NB4 (cell line): ENCODE results near the gene CUEDC2.

Experiments
- DNase-seq: peaks from one replicate; pipeline ENCODE4 v3.0.0; 2010; ENCODE audit warnings: low read depth
- H3K4me3 ChIP-seq: one replicate; pipeline ENCODE4 v1.5.1; 2011; ENCODE audit warnings: mild to moderate bottlenecking, low read depth, low read length, moderate library complexity
- MYC ChIP-seq: IDR thresholded peaks from 2 replicates; pipeline ENCODE4 v1.6.1; 2011; ENCODE audit warnings: low read depth, low read length
- POLR2A ChIP-seq: IDR thresholded peaks from 2 replicates; pipeline ENCODE4 v1.6.1; 2011; ENCODE audit warnings: mild to moderate bottlenecking; ENCODE audit not compliant: insufficient read length; ENCODE audit errors: extremely low read depth
- TF ChIP-seq, protein P1 (sequence below): IDR thresholded peaks from 2 replicates; pipeline ENCODE4 v1.6.1; 2011; ENCODE audit warnings: low read depth, low read length
- TF ChIP-seq, protein P2 (sequence below): IDR thresholded peaks from one replicate; pipeline ENCODE4 v1.5.1; 2012; ENCODE audit warnings: low read depth, low read length

The CUEDC2 gene

DNA sequence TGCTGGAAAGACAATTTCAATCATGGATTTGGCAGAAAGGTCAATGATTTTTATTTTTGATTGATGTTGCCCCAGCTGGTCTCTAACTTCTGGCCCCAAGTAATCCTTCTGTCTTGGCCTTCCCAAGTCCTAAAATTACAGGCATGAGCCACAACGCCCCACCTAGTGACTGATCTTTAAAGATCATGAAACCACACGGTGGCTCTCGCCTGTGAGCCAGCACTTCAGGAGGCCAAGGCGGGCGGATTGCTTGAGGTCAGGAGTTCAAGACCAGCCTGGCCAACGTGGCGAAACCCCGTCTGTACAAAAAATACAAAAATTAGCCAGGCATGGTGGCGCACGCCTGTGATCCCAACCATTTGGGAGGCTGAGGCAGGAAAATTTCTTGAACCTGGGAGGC, 31.6 kb upstream of the CUEDC2 start:
- no peak for DNase-seq
- H3K4me3 ChIP-seq = no peak overlapping the region
- TF ChIP-seq, protein P1, sequence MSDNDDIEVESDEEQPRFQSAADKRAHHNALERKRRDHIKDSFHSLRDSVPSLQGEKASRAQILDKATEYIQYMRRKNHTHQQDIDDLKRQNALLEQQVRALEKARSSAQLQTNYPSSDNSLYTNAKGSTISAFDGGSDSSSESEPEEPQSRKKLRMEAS = no peak
- TF ChIP-seq POLR2A (no peak), MYC (no peak)
- TF ChIP-seq, protein P2, sequence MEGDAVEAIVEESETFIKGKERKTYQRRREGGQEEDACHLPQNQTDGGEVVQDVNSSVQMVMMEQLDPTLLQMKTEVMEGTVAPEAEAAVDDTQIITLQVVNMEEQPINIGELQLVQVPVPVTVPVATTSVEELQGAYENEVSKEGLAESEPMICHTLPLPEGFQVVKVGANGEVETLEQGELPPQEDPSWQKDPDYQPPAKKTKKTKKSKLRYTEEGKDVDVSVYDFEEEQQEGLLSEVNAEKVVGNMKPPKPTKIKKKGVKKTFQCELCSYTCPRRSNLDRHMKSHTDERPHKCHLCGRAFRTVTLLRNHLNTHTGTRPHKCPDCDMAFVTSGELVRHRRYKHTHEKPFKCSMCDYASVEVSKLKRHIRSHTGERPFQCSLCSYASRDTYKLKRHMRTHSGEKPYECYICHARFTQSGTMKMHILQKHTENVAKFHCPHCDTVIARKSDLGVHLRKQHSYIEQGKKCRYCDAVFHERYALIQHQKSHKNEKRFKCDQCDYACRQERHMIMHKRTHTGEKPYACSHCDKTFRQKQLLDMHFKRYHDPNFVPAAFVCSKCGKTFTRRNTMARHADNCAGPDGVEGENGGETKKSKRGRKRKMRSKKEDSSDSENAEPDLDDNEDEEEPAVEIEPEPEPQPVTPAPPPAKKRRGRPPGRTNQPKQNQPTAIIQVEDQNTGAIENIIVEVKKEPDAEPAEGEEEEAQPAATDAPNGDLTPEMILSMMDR = no peak

DNA sequence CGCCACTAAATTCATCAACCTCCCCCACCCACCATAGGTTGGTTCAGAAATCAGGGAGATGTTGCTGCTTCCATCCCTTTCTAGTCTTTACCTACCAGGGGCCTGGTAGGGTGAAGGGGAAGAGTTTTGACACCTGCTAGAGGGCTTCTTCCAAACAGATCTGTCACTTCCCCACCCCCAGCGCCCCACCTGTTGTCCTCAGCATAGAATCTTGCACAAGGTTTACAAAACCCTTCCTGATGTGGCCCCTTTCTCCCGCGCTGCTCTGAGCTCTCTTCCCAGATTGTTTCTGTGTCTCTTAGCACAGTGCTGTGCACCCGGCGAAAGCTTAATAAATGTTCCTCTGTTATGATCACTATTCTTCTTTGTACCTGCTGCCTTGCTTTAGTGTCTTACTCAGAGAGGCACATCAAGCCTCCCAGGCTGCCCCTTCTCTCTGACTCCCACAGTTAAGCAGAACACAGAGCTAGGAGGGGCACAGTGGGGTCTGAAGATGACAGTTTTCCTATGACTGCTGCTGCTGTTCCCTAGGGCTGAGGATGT, 30.2 kb upstream of the CUEDC2 start:
- no peak for DNase-seq
- no peak overlapping the region for H3K4me3 ChIP-seq

DNA sequence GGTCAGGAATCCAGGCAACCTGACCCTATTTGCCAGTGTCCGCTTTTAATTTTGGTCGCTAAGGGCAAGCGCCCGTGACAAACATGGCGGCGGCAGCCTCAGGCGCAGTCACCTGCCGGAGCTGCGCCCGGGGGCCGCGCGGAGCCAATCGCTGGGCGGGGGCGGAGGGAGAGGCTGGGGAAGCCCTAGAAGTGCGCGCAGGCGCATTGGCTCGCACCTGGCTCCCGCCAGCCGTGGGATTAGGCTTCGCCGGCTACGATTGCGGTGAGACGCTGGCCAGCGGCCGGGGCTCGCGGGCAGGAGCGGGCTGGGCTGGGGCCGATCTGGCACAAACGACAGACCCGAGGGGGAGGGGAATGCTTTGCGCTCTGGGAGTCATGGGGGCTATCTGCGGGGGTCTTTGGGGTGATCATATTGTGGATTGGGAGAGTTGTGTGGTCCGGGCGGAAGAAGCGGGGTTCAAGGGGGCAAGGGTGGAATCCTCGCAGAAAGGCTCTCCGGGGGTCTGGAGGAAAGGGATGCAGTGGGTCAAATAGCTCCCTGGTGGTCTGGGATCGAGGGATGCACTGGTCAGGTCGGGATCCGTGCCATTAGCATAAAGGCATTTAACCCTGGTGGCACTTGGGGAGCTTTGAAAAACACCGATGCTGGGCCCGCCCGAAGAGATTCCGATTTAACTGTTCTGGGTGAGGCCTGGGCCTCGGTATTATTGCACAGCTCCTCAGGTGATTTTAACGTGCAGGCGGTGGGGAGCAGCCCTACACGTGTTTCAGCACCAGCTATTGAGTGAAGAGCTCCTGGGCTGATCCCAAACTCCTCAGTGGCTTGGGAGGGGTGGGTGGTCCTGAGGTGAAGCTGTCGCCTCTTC, 29.0 kb upstream of the CUEDC2 start:
- peak overlapping the region; percentile 42 for H3K4me3 ChIP-seq
- peak; percentile 90 for DNase-seq
- TF ChIP-seq, protein P1 = peak; percentile 62
- no peak for TF ChIP-seq POLR2A
- TF ChIP-seq, protein P2 = no peak
- no peak; the same call in 1 of the 2 replicates for TF ChIP-seq MYC

More for the DNA sequence above, 30.2 kb upstream of the CUEDC2 start:
- TF ChIP-seq POLR2A (no peak), MYC (no peak)
- TF ChIP-seq, protein P2 = no peak
- TF ChIP-seq, protein P1 = no peak

DNA sequence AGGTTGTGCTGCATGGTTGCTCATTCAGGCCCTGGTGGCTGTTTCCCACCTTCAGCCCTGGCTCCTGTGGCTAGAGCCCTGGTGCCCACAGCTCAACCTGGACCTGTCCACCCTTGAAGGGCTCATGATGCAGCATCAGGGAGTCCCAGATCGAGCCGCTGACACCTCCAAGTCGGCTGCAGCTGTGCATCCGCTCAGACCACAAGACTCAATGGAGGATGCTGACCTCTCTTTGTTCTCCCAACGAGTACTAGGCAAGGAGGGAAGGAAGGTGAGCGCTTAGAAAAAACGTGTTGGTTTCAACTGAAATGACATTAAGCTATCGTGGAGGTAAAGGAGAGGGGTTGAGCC, 28.4 kb upstream of the CUEDC2 start:
- H3K4me3 ChIP-seq = peak overlapping the region; percentile 42
- DNase-seq = no peak
- TF ChIP-seq POLR2A (no peak), MYC (no peak)
- TF ChIP-seq, protein P2 = no peak
- TF ChIP-seq, protein P1 = no peak

DNA sequence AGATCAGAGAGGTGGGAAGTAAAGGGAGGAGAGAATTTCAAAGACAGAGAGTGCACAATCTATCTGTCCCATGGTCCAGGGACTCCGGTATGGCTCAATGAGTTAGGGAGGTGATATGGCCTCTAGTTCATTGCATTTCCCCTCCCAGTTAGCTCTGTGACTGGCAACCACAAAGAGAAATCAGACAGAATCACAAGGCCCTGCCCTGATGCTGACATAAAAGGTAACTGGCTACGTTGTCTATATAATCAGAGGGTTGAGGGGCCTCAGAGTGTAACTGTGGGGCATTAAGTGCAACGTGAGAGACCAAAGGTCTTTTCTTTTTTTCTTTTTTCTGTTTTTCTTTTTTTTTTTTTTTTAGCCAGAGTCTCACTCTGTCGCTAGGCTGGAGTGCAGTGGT, 26.3 kb upstream of the CUEDC2 start:
- TF ChIP-seq, protein P2 = no peak
- TF ChIP-seq, protein P1 = no peak
- H3K4me3 ChIP-seq = no peak overlapping the region
- DNase-seq = no peak
